ENCODE data around the gene PRR20G.
"Not testable (repeated sequence)": the region's sequence is repeated elsewhere in the genome, so short reads cannot be mapped to it uniquely, and the experiment has no call there.

PRR20G gene

DNA sequence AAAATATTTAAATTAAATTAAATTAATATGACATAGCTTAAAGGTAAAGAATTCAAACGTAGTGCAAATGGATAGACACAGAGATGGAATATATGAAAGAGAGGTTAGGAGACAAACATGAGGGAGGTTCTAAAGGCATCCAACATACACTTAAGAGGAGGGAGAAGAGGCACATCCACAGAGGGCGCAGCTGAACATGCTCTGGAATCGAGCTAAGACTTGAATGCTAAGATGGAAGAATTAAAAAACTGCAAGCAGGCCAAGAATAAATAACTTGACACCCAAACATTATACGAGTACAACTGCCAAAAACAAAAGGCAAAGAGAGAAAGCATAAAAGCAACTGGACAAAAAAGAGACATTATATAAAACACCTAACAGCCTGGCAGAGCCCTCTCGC, 9.1 kb upstream of the PRR20G start:
- no peak for DNase-seq

- no peak for DNase-seq
Measured at GRCh38 chr3:127296166-127296565, 8.3 kb upstream of the PRR20G start.

DNA sequence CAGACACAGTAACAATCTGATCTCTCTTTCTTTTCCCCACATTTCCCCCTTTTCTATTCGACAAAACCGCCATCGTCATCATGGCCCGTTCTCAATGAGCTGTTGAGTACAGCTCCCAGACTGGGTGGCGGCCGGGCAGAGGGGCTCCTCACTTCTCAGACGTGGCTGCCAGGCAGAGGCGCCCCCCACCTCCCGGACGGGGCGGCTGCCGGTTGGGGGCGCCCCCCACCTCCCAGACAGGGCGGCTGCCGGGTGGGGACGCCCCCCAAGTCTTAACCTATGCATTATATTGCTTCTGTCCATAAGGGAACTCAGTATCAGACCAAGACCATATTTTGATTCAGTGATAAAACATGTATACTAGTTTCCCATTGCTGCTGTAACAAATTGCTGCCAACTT, 5.8 kb upstream of the PRR20G start:
- not testable (repeated sequence) for DNase-seq

DNA sequence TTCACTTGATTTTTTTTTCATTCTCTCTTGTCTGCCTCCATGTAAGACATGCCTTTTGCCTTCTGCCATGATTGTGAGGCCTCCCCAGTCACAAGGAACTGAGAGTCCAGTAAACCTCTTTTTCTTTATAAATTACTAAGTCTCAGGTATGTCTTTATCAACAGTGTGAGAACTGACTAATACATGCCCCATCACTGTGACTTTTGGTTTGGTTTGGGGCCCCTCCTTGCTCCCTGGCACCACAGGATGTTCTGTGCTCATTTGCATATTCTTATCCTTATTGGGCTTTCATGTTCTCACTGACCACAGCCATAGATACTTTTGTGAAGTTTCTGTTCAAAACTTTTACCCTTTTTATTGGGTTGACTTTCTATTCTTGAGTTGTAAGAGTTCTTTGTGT, 3.8 kb upstream of the PRR20G start:
- DNase-seq = no peak

- DNase-seq = no peak
Measured at GRCh38 chr3:127291114-127291513, 3.3 kb upstream of the PRR20G start.

GRCh38 chr3:127289706-127290575, 2.1 kb upstream of the PRR20G start:
- DNase-seq = no peak

- DNase-seq = no peak
Measured at GRCh38 chr3:127288921-127289705, 1.3 kb upstream of the PRR20G start.

GRCh38 chr3:127288343-127288742, 497 bp upstream of the PRR20G start:
- DNase-seq = no peak

- no peak for DNase-seq
Measured at GRCh38 chr3:127286571-127287140, 1.2 kb downstream of the PRR20G start.

- no peak for DNase-seq
Measured at GRCh38 chr3:127284258-127284657, 3.6 kb downstream of the PRR20G start.

- DNase-seq = no peak
Measured at GRCh38 chr3:127277561-127277960, 10.3 kb downstream of the PRR20G start.

GRCh38 chr3:127276995-127277394, 10.9 kb downstream of the PRR20G start:
- DNase-seq = no peak

DNA sequence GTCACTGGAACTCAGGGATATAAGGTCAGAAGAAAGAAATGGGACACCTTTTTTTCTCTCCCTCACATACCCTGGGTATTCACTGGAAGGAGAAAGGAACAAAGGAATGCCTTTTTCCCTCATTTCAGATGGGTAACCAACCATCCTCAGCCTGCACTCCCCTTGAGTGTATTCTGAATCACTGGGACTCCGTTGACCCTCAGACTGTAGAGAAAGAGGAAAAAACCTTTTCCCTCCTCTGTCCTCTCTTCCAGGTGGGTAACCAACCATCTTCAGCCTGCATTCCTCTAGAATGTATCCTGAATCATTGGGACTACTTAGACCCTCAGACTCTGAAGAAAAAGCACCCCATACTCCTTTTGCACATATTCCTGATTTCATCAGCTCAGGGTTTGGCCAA, 11.4 kb downstream of the PRR20G start:
- no peak for DNase-seq

GRCh38 chr3:127275287-127275781, 12.5 kb downstream of the PRR20G start:
- DNase-seq = no peak

DNA sequence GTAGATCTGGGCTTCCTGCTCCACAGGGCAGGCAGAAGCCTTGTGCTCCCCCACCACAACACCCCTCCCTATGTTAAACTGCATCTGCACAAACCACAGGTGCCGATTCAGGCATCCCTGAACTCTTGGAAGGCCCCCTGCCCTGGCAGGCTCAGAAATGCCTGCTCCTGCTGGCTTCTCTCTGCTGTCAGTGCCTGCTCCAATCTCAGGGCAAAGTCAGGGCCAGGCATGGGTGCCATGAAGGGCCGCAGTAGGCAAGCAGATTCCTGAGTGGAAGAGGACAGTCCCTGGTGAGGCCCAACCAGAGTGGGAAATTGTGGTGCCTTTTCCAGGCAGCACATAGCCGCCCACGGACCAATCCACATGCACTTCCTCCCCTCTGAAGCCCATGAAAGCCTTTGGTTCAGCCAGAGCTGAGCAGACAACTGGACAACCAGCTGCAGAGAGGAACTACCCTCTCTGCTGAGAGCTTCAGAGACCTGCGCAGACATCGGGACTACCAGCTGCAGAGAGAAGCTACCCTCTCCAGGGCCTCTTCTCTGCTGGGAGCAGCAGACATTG, 13.6 kb downstream of the PRR20G start:
- DNase-seq = no peak

GRCh38 chr3:127273206-127273605, 14.6 kb downstream of the PRR20G start:
- no peak for DNase-seq

GRCh38 chr3:127266186-127266585, 21.7 kb downstream of the PRR20G start:
- DNase-seq = no peak

DNA sequence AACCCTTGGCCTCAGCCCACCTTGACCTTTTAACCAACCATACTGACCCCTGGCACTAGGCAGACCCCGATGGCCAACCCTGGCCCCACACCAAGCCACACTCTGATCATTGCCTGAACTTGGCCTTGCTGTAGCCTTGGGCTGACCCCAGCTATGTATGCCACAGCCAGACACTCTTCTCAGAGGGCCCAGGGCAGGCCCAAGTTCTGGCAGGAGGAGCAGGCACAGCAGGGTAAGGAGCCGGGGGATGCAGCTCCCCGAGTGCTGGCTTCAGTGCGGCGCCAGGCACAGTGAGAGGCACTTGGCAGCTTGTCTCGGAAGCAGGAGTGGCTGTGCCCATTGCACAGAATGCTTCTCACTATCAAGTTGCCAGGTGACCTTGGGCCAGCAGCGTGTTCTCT, 22.3 kb downstream of the PRR20G start:
- DNase-seq = no peak

- DNase-seq = no peak
Measured at GRCh38 chr3:127264794-127265514, 22.9 kb downstream of the PRR20G start.

DNA sequence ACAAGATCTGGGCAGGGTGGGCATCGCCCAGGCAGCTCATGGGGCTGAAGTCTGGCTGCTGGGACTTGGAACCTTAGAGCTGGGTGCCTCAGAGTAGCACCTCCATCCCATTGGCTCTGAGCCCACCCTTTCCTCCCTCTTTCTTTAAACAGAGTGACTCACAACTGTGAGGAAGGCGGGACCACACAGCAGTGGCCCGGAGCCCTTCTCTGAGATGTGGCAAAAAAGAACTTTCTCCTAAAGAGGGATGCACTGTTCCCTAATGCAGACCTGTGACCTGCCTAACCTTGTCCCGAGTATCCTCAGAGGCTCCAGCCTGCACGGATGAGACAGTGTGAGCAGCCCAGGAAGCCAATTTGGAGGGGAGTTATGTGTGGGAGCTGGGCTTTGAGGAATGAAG, 23.6 kb downstream of the PRR20G start:
- no peak for DNase-seq

- DNase-seq = no peak
Measured at GRCh38 chr3:127263586-127264231, 24.1 kb downstream of the PRR20G start.

DNA sequence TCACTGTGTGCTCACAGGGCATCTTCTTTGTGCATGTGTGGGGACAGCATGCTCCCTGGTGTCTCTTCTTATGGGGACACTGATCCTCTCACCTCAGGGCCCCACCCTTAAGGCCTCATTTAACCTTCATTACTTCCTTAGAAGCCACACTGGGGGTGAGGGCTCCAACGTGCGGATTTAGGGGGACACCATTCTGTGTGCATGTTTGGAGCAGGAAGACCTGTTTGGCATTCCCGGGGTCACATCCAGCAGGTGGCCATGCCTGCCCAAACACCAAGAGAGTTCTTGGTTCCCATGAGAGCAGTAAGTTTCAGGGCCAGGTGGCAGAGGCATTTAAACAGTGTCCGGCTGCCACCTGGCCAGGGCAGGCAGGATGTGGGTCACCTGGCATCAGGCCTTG, 24.8 kb downstream of the PRR20G start:
- no peak for DNase-seq

All from NCI-H1105 treated with DMSO at 0.1 percent for 48 hours (cell line).